Activated CD4-positive, alpha-beta T cell treated with anti-CD3 and anti-CD28 coated beads, Interleukin-2, amount 10 ng/mL, durations not matched to agents 24 days and 14 days (primary cell): ENCODE measurements around the gene THADA. TPM values are rescaled to one million over a fixed set of nuclear protein-coding genes. Genes with fewer than 3 reads are reported as not detected.

Experiments used
- DNase-seq: peaks from one replicate; pipeline ENCODE4 v3.0.0; 2022
- H3K27ac Mint-ChIP-seq: one replicate; pipeline ENCODE4 v1.8.0; 2022; ENCODE audit warnings: mild to moderate bottlenecking, mixed read lengths
- H3K27me3 Mint-ChIP-seq: one replicate; pipeline ENCODE4 v1.8.0; 2022; ENCODE audit warnings: mixed read lengths
- H3K36me3 Mint-ChIP-seq: one replicate; pipeline ENCODE4 v1.8.0; 2022; ENCODE audit warnings: low read depth, mild to moderate bottlenecking, mixed read lengths
- H3K4me1 Mint-ChIP-seq: one replicate; pipeline ENCODE4 v1.8.0; 2021; ENCODE audit warnings: mixed read lengths
- H3K4me3 Mint-ChIP-seq: one replicate; pipeline ENCODE4 v1.8.0; 2022; ENCODE audit warnings: mild to moderate bottlenecking, moderate library complexity, mixed read lengths
- H3K9me3 Mint-ChIP-seq: one replicate; pipeline ENCODE4 v1.8.0; 2021; ENCODE audit warnings: mixed read lengths
- intact Hi-C: fragments of 100-400 bp; cut with micrococcal nuclease; formaldehyde crosslinking; loops from one replicate; pipeline ENCODE4 v1.15.1; 2023
- total RNA-seq: library from RNA; stranded (reverse); gene quantifications from 2 replicates; pipeline ENCODE4 v1.2.3, GENCODE V29; 2022

Gene THADA
- total RNA-seq, 1 donor from 2014 or later: 55.4 TPM

DNA sequence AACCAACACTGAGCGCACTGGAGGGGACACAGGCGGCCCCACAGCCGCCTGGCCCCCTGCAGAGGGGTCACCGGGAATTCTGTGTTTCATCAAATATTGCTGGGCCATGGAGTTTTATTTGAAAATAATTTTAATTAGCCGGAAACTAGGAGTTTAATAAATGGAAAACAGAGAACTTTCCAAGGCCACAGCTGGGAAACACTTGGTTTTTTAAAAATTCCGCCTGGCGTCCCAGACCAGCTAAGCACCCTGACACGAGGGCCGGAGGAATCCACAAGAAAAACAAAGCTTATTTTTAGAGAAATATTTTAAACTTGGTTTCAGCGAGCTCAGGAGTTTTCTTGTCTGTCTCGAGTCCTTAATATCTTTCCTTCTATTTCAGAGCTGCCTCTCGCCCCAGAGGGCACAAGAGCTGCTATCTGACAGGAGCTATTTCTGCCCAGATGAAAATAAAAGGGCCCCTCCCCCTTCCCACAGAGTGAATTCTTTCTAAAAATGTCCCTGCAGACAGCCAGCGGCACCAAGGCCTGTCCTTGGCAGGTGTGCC lies 377.6 kb downstream of the THADA start:
- peak overlapping the region; percentile 84 for H3K4me3 Mint-ChIP-seq
- no peaks in the 10 kb centered on the region for H3K27me3 Mint-ChIP-seq
- no peak for DNase-seq
- H3K27ac Mint-ChIP-seq: peak overlapping the region; percentile 96
- no peaks in the 10 kb centered on the region for H3K9me3 Mint-ChIP-seq
- H3K4me1 Mint-ChIP-seq: peaks cover 44% of the 10 kb centered on the region
- H3K36me3 Mint-ChIP-seq: peaks cover 22% of the 10 kb centered on the region
- intact Hi-C loops: no loop called here

DNA sequence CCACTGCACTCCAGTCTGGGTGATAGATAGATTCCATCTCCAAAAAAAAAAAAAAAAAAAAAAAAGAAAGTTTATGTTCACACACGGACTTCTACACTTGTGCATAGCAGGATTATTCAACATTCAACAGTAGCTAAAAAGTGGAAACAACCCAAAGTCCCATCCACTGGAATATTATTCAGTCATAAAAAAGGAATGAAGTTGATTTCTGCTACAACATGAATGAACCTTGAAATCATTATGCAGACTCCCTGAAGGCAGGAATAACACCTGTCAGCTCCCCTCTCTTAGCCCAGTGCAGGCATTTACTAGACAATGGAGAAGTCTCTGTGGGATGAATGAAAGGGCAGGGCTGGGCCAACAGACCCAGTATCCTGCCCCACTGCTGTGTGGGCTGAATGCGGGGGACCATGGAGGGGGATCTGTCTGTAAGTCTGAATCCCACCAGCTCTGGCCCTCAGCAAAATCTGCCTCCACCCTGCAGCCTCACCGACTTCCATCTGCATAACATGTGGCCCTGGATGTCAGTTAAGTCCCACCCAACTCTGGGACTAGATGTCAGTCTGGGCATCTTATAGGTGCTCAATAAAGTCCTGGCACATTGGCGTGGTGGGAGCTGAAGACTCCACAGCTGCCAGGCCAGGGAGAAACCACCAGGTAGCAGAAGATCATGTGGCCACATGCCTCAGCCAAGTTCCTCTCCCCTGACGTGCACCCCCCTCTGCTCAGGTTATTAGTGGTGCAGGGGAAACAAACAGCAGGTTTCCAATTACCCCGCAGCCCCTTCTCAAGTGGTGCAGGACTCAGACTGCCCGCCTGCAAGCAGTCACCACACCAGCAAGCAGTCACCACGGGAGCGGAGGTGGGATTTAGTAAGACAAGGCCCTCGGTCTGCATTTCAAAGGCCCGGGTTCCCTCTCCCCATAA lies 378.3 kb downstream of the THADA start:
- DNase-seq: no peak
- Mint-ChIP-seq H3K27me3 (no peaks in the 10 kb centered on the region), H3K36me3 (peaks cover 17% of the 10 kb centered on the region)

DNA sequence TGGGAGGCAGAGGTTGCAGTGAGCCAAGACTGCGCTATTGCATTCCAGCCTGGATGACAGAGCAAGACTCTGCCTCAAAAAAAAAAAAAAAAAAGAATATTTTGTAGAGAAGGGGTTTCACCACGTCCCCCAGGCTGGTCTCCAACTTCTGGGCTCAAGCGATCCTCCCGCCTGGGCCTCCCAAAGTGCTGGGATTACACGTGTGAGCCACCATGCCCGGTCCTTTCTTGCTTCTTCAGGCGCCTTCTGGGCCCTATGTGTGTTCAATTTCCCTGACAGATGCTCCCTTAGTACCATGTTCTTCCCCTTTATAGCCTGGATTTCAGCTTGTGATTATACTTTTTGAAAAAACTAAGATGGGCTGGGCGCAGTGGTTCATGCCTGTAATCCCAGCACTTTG lies 379.2 kb downstream of the THADA start:
- H3K4me3 Mint-ChIP-seq: no peak overlapping the region
- intact Hi-C loops: no loop called here
- H3K9me3 Mint-ChIP-seq: no peaks in the 10 kb centered on the region

More for the DNA sequence above, 378.3 kb downstream of the THADA start:
- Mint-ChIP-seq H3K4me1 (peaks cover 43% of the 10 kb centered on the region), H3K27ac (peak overlapping the region; percentile 75), H3K9me3 (no peaks in the 10 kb centered on the region), H3K4me3 (no peak overlapping the region)
- intact Hi-C loops: no loop called here

DNA sequence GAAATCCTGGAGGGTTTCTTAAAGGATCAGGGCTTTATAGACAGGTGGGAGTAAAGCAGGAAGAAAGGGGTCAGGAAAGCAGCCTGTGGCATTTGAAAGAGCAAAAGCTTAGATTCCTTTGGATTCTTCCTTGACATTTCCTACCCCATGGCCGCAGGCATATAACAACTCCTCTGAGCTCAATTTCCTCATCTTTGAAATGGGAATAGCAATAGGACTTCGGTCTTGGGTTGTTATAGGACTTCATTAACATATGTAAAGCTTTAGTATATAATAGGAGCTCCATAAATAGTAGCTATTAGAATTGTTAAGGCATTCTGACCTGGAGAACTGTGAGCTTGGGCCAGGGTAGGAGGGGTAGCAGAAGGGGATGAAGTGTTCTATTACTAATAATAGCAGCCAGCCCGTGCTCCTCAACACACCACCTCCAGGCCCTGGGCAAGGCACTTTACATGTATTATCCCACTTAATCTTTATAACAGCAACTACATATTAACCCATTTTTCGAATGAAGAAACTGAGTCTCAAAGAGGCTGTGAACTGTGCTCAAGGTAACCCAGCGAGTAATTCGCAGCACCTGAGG lies 380.1 kb downstream of the THADA start:
- H3K27ac Mint-ChIP-seq: no peak overlapping the region
- peaks cover 35% of the 10 kb centered on the region for H3K4me1 Mint-ChIP-seq
- no peak overlapping the region for H3K4me3 Mint-ChIP-seq
- intact Hi-C loops: no loop called here
- peaks cover 3% of the 10 kb centered on the region for H3K36me3 Mint-ChIP-seq
- DNase-seq: no peak
- H3K27me3 Mint-ChIP-seq: no peaks in the 10 kb centered on the region
- no peaks in the 10 kb centered on the region for H3K9me3 Mint-ChIP-seq

More for the DNA sequence above, 379.2 kb downstream of the THADA start:
- Mint-ChIP-seq H3K36me3 (peaks cover 8% of the 10 kb centered on the region), H3K27me3 (no peaks in the 10 kb centered on the region), H3K4me1 (peaks cover 40% of the 10 kb centered on the region), H3K27ac (no peak overlapping the region)
- DNase-seq: no peak

DNA sequence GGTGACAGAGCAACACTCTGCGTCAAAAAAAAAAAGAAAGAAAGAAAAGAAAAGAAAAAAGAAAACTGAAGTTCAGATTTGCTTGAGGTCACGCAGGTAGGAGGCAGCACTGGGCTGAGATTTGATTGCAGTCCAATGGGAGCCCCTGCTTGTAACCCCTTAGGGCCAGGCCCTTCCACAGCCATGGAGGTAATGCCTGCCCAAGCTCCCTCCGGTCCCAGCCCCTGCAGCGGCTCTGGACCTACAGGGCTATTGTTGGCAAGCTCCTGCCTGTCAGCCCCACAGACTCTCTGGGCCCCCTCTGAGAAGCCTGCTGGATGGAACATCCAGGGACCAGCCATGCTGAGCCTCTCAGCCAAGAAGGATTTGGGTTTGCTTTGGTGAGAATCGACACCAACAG lies 381.6 kb downstream of the THADA start:
- H3K27ac Mint-ChIP-seq: no peak overlapping the region
- H3K9me3 Mint-ChIP-seq: no peaks in the 10 kb centered on the region
- H3K4me1 Mint-ChIP-seq: peaks cover 29% of the 10 kb centered on the region
- no peak overlapping the region for H3K4me3 Mint-ChIP-seq
- intact Hi-C loops: no loop called here
- DNase-seq: no peak
- H3K27me3 Mint-ChIP-seq: no peaks in the 10 kb centered on the region
- H3K36me3 Mint-ChIP-seq: no peaks in the 10 kb centered on the region

DNA sequence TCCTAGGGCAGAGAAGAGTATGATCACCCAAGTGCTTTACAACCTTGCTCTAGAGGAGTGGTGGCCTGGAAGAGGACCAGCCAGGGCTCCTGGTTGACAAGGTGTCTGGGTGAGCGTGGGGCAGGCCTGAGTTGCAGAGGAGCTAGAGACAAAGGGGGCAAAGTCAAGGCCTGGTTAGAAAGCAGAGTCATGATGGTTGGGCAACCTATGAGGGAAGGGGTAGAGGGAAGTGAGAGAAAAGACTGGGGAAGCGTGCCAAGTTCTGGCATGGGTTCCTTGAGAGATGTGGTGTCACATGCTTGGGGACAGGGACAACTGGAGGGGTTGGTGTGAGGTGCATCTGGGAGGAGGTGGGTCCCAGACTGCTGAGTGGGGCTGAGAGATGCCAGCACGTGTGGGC lies 382.9 kb downstream of the THADA start:
- Mint-ChIP-seq H3K36me3 (no peaks in the 10 kb centered on the region), H3K4me3 (no peak overlapping the region), H3K27ac (no peak overlapping the region), H3K27me3 (no peaks in the 10 kb centered on the region), H3K4me1 (peaks cover 21% of the 10 kb centered on the region), H3K9me3 (no peaks in the 10 kb centered on the region)
- no peak for DNase-seq
- intact Hi-C loops: no loop called here

DNA sequence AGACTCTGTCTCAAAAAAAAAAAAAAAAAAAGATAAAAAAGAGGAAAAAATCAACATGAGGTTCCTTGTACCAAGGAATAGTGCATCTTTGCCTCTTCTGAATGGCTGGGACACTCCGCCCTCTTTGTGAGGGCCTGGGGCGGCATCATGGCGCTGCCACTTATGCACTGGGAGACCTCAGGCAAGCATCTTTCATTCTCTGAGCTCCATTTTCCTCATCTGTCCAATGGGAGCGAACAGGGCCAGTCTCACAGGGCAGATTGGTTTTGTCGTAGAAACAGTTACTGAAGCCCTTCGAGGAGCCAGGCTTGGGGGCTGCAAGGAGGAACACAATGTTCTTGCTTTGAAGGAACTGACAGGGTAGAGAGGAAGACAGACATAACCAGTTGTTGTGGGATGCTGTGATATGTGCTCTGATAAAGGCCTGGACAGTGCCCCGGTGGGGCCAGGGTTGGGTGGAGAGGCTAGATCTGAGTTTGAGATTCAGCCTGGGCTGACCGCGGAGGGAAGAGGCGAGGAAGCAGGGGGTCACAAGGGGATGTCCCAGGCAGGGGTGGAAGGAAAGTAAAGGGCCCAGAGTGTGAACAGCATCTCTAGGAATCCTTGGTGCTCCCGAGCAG lies 383.5 kb downstream of the THADA start:
- intact Hi-C loops: no loop called here
- Mint-ChIP-seq H3K27me3 (peaks cover 2% of the 10 kb centered on the region), H3K27ac (no peak overlapping the region), H3K9me3 (no peaks in the 10 kb centered on the region), H3K4me1 (peaks cover 21% of the 10 kb centered on the region), H3K36me3 (no peaks in the 10 kb centered on the region), H3K4me3 (no peak overlapping the region)
- no peak for DNase-seq

DNA sequence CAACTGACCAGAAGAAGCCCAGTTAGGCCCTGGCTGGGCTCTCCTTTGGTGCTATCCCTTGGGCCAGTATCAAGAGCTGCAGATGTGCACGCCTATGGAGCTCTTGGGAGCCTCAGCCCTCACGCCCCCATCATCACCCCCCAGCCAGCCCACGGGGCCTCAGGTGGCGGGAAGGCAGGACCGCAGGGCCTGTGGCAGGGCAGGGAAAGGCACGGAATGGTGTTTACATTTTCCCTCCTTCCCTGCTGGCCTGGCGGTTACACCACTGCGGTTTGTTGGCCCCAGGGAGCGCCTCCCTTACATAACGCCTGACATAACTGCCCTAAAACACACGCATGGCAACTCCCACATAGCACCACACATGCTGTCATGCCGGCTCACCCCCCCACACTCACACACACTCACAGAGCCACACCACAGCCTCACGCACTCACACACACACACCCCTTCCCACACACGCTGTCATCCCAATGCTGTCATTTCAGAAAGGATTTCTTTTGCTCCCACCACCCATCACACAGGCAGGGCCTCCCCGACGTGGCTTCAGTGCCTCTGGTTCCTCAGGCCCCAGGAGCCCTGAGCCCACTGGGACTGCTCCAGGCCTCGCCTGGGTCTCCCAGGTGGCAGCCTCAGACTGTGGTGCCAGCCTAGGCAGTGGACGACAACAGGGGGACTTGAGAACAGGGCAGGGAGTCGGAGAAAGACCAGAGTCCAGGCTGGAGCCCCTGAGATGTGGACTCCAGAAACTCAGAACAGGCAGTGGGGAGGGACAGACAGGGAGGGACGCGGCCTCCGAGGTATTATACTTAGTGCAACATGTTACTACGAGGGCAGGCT lies 385.2 kb downstream of the THADA start:
- H3K4me3 Mint-ChIP-seq: no peak overlapping the region
- DNase-seq: peak; percentile 71
- peaks cover 23% of the 10 kb centered on the region for H3K4me1 Mint-ChIP-seq
- no peaks in the 10 kb centered on the region for H3K36me3 Mint-ChIP-seq
- H3K27ac Mint-ChIP-seq: no peak overlapping the region
- H3K9me3 Mint-ChIP-seq: no peaks in the 10 kb centered on the region
- peaks cover 2% of the 10 kb centered on the region for H3K27me3 Mint-ChIP-seq
- intact Hi-C loops: no loop called here

DNA sequence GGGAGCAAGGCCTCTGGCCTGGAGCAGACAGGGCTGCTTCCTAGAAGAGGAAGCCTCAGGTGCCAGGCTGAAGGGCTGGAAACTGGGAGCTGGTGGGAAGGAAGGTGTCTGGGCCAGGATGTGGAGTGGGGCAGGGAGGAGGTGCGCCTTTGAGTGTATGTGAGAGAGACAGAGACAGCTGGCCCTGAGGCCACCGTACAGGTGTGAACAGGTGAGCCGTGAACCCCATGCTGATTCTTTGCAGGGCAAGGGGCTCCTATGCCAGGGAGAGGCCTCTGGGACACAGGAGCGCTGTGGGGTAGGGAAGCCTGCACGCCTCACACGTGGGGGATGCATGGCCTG lies 385.7 kb downstream of the THADA start:
- no peak overlapping the region for H3K4me3 Mint-ChIP-seq
- H3K4me1 Mint-ChIP-seq: peaks cover 23% of the 10 kb centered on the region
- H3K27ac Mint-ChIP-seq: peak overlapping the region; percentile 62
- no peaks in the 10 kb centered on the region for H3K9me3 Mint-ChIP-seq
- peaks cover 2% of the 10 kb centered on the region for H3K27me3 Mint-ChIP-seq
- DNase-seq: no peak
- H3K36me3 Mint-ChIP-seq: no peaks in the 10 kb centered on the region
- intact Hi-C loops: no loop called here

DNA sequence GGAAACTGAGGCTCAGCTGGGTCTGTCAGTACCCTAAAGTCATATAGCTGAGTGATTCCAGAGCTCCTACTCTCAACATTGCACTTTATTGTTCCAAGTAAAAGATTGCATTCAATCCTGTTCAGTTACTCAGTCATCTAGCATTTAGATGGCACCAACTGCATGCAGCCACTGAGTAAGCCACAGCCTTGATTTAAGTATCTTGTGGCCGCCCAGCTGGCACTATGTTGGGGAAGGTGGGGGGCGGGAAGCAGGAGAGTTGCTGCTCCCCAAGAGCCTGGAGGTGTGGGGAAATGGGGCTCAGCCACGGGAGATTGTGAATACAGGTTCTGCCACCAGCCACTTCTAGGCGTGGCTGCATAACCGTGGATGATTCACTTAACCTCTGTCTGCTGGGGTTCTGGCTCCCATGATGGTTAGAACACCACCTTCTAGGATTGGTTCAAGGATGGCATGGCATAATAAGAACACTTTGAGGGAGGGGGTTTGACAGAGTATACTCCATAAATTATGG lies 386.6 kb downstream of the THADA start:
- intact Hi-C loops: no loop called here
- no peaks in the 10 kb centered on the region for H3K36me3 Mint-ChIP-seq
- DNase-seq: no peak
- H3K27me3 Mint-ChIP-seq: peaks cover 2% of the 10 kb centered on the region
- H3K27ac Mint-ChIP-seq: no peak overlapping the region
- peaks cover 23% of the 10 kb centered on the region for H3K4me1 Mint-ChIP-seq
- no peak overlapping the region for H3K4me3 Mint-ChIP-seq
- H3K9me3 Mint-ChIP-seq: no peaks in the 10 kb centered on the region

DNA sequence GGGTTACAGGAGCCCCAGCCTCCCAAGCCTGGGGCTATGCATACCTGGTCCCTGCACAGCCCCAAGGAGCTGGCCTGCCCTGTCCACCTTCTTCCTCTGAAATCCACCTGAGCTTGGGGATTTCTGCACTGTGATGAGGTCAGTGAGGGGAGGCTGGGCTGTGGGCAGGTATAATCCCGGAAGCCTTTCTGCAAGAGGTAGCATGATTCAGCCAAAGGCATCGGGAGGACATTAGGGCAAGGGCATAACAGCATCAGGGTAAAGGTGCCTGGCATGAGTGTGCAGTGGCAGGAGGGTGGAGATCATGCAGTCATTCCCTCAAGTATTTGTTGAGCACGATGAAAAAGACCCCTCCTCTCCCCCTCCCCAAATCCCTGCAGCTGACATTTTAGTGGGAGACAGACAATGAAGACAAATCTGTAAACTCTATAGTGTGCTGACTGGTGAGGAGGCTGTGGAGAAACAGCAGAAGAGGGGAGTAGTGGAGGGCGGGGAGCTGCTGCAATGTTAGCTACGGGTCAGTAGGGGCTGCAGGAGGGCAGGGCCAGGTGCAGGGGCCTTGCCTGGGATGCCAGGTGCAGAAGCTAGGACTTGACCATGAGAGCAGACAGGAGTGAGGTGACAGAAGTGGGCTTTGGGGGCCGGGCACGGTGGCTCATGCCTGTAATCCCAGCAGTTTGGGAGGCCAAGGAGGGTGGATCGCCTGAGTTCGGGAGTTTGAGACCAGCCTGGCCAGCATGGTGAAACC lies 388.1 kb downstream of the THADA start:
- Mint-ChIP-seq H3K36me3 (no peaks in the 10 kb centered on the region), H3K27me3 (peaks cover 2% of the 10 kb centered on the region), H3K27ac (no peak overlapping the region), H3K9me3 (no peaks in the 10 kb centered on the region), H3K4me3 (no peak overlapping the region), H3K4me1 (peaks cover 20% of the 10 kb centered on the region)
- intact Hi-C loops: no loop called here
- no peak for DNase-seq

DNA sequence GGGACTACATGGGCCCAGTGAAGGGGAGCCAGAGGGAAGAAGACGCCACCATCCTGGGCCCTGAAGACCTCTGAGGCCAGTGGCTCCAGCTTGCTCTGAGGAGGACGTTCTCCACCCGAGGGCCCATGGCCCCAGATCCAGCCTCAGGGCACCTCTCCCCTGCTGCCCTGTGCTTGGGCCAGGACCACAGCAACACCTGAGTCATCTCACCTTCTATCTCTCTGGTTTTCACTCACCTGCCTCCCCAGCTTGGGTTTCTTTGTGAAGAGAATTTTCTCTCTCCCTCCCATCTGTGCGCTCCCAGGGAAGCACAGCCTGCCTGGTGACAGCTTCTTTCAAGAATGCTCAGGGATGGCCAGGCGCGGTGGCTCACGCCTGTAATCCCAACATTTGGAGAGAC lies 389.2 kb downstream of the THADA start:
- Mint-ChIP-seq H3K4me3 (no peak overlapping the region), H3K9me3 (no peaks in the 10 kb centered on the region), H3K27ac (peak overlapping the region; percentile 28), H3K27me3 (peaks cover 2% of the 10 kb centered on the region), H3K36me3 (no peaks in the 10 kb centered on the region), H3K4me1 (peaks cover 21% of the 10 kb centered on the region)
- intact Hi-C loops: no loop called here
- no peak for DNase-seq

DNA sequence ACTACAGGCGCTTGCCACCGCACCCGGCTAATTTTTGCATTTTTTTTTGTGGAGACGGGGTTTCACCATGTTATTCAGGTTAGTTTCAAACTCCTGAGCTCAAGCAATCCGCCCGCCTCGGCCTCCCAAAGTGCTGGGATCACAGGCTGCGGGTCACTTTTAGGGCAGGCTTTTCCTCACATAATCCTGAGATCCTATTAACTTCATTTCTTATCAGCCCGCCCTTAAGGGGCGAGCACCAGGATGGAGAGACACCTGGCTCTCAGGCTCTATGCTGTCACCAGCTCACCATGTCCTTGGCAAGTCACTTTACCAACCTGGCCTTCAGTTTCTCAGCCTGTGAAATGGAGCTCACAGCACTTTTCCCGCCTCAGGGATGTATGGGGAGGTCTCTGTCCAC lies 392.5 kb downstream of the THADA start:
- DNase-seq: no peak
- H3K4me3 Mint-ChIP-seq: no peak overlapping the region
- intact Hi-C loops: no loop called here
- H3K9me3 Mint-ChIP-seq: no peaks in the 10 kb centered on the region
- no peaks in the 10 kb centered on the region for H3K36me3 Mint-ChIP-seq
- peaks cover 2% of the 10 kb centered on the region for H3K27me3 Mint-ChIP-seq
- no peak overlapping the region for H3K27ac Mint-ChIP-seq
- peaks cover 22% of the 10 kb centered on the region for H3K4me1 Mint-ChIP-seq
